ENCODE data around the gene C16orf87.

GRCh38 chr16:46747777-46748651, 83.0 kb downstream of the C16orf87 start, which contains the start of gene MYLK3:
- TF ChIP-seq CTCF (IDR thresholded peaks at IDR 0.05) (no peak), EP300 (IDR thresholded peaks at IDR 0.05) (no peak)

All from upper lobe of left lung (tissue), 4 donors.